ENCODE data around the gene IFIT3. TPM values are rescaled to one million over a fixed set of nuclear protein-coding genes. Genes with fewer than 3 reads are reported as not detected.
"Not testable (repeated sequence)": the region's sequence is repeated elsewhere in the genome, so short reads cannot be mapped to it uniquely, and the experiment has no call there.

The IFIT3 gene
- total RNA-seq, 1 donor from 2014 or later = 6.8 TPM

- not testable (repeated sequence) for DNase-seq (ENCODE audit: low spot score)
Measured at GRCh38 chr10:89350631-89351315, 23.0 kb downstream of the IFIT3 start.

DNA sequence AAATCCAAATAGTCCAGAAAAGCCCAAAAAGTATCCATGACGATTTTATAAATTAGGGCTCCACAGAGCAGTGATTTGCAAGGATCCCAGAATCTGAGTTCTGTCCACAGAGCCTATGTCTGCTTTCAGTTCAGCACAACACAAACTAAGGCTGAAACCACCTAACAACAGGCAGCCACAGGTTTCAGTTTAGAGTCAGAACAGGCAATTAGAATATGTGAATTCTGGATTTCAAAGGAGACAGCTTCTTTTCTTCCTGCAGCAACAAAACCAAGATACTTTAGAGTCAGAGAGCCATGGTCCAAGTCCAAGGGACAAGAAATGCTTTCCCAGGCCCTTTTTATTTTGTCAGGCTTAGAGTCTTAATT is 23.6 kb downstream of the IFIT3 start:
- intact Hi-C loops (cut with DNase I) = loop anchor here (1.0 to 5.0 kb wide), 2 partner anchors 23 to 74 kb away; no protein-coding TSS in a partner anchor
- DNase-seq (ENCODE audit: low spot score) = no peak

More at GRCh38 chr10:89350631-89351315, 23.0 kb downstream of the IFIT3 start:
- intact Hi-C loops (cut with DNase I) = loop anchor here (1.0 to 5.0 kb wide), 2 partner anchors 24 to 73 kb away; no protein-coding TSS in a partner anchor

- DNase-seq (ENCODE audit: low spot score) = no peak
- intact Hi-C loops (cut with DNase I) = loop anchor here (1.0 to 5.0 kb wide), 2 partner anchors 22 to 75 kb away; no protein-coding TSS in a partner anchor
Measured at GRCh38 chr10:89351780-89352597, 24.2 kb downstream of the IFIT3 start.

- intact Hi-C loops (cut with DNase I) = loop anchor here (5.0 kb wide), 1 partner anchor 76 kb away; no protein-coding TSS in a partner anchor
- DNase-seq (ENCODE audit: low spot score) = no peak
Measured at GRCh38 chr10:89352802-89353201, 25.0 kb downstream of the IFIT3 start.

DNA sequence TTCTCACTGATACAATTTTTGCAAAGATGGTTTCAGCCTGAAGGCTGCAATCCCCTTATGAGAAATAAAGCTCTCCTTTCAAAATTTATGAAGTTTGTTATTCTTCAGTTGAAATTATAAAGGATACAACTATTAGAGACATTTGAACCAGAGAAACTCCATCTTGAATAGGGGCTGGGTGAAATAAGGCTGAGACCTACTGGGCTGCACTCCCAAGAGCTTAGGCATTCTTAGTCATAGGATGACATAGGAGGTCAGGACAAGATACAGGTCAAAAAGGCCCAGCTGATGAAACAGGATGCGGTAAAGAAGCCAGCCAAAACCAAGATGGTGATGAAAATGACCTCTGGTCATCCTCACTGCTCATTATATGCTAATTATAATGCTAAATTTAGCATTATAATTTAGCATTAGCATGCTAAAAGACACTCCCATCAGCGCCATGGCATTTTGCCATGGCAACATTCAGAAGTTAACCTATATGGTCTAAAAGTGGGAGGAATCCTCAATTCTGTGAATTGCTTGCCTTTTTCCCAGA is 27.7 kb downstream of the IFIT3 start:
- DNase-seq (ENCODE audit: low spot score) = no peak
- intact Hi-C loops (cut with DNase I) = no loop called here

DNA sequence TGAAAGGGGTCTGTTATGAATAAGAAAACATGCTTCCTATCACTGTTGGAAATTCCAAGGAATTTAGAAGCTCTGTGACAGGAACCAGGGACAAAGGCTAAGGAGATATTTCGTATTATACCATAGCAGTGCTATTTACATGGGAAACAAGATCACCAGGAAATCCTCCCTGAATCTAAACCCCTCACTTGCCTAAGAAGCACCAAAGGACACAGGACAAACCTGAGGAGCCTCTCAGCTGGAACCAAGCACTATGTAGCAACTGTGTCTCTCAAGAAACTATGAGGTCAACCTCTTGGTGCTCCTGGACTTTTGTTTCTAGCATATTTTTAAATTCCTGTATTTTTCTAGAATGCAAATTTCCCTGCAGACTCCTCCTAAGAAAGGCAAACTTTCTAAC is 29.3 kb downstream of the IFIT3 start:
- no peak for DNase-seq (ENCODE audit: low spot score)
- intact Hi-C loops (cut with DNase I) = no loop called here

DNA sequence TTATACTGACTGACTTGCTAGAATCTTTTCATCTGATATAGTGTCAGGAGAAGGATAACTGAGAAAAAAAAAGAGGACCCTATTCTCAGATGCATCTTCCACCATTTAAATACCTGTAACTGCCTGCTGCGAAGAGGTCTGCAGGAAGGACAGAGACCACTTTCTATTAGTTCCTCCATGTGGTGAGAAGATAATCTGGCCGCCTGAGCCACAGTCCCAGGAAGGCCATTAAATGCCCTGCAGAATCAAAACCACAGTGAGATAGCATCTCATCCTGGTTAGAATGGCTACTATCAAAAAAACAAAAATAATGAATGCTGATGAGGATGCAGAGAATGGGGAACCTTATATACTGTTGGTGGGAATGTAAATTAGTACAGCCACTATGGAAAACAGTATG is 30.2 kb downstream of the IFIT3 start:
- intact Hi-C loops (cut with DNase I) = no loop called here
- DNase-seq (ENCODE audit: low spot score) = no peak

- no peak for DNase-seq (ENCODE audit: low spot score)
- intact Hi-C loops (cut with DNase I) = no loop called here
Measured at GRCh38 chr10:89360157-89360556, 32.4 kb downstream of the IFIT3 start.

DNA sequence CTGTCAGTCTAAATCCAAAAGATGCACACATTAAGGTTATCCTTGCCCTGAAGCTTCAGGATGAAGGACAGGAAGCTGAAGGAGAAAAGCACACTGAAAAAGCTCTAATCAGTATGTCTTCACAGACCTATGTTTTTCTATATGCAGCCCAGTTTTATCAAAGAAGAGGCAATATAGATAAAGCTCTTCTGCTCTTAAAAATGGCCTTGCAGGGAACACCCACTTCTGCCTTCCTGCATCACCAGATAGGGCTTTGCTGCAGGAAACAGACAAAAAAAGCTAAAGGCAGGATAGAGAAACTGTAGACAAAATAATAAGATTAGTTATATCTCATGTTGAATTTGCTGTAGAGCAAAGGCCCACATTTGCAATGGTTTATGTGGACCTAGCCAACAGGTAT is 35.1 kb downstream of the IFIT3 start:
- intact Hi-C loops (cut with DNase I) = no loop called here
- DNase-seq (ENCODE audit: low spot score) = no peak

DNA sequence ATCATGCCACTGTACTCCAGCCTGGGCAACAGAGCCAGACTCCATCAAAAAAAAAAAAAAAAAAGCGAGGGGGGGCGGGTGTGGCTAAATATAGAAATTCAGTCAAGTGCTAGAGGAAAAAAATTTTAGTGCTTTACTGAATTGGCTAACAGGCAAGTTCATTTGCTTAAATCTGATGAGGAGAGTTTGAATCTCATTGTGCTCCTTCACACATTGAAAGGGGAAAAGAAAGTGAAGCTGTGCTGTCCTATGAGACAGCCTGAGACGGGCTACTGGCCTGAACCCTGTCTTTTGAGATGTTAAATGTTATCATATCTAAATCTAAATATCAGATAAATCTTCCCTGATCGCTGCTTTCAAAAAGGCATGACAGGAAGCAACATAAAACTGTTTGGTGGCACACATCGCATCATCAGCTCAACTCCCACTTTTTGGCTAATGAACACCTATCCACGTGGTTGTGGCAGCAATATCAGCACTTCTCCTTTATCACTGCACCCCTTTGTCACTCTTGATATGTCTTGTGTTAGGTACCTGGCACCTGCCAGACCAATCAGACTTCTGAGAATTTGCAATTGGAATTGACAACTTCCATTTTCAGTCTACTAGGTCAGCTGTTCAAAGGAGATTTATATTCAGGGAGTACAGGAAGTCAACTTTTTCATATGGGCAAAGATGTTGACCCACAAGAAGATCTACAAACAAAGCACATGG is 36.1 kb downstream of the IFIT3 start:
- DNase-seq (ENCODE audit: low spot score) = no peak
- intact Hi-C loops (cut with DNase I) = no loop called here

- intact Hi-C loops (cut with DNase I) = no loop called here
- DNase-seq (ENCODE audit: low spot score) = no peak
Measured at GRCh38 chr10:89364531-89364930, 36.7 kb downstream of the IFIT3 start.

- intact Hi-C loops (cut with DNase I) = no loop called here
- no peak for DNase-seq (ENCODE audit: low spot score)
Measured at GRCh38 chr10:89367529-89367928, 39.7 kb downstream of the IFIT3 start.

DNA sequence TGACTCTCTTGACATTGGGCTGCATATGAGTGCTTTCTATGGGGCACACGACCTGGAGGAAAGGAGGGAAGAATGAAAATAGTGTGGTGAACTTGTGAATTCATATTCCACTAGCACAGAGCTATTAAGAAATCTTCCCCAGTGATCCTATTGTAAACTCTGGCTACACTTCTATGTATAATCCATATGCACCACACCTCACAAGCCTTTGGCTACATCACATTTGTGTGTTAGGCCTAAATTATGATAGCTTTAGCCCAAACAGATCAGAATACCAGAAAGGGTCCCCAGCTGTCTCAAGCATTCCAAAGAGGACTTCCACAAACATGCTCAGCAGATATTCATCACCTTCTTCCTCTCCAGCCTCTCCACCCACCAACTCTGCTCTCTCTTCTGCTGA is 40.3 kb downstream of the IFIT3 start:
- DNase-seq (ENCODE audit: low spot score) = no peak
- intact Hi-C loops (cut with DNase I) = no loop called here

- intact Hi-C loops (cut with DNase I) = no loop called here
Measured at GRCh38 chr10:89369156-89370105, 41.6 kb downstream of the IFIT3 start.

DNA sequence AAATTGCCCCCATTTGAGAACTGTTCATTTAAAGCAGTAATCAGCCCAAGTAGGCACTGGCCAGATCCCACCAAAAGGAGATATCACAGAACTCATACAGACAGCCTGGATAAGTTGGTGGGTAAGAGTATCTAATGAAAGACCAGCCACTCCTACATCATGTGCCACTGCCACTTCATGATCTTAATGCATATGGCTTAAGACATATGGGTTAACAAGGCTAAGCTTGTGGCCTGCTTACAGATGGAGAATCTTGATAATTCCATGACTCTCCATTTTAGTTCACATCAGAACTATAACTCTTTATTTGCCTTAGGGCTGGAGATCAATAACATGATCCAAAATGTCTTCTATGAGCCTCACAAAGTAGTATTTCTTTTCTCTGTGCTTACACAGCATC is 43.3 kb downstream of the IFIT3 start:
- no peak for DNase-seq (ENCODE audit: low spot score)
- intact Hi-C loops (cut with DNase I) = no loop called here

More at GRCh38 chr10:89369156-89370105, 41.6 kb downstream of the IFIT3 start:
- no peak for DNase-seq (ENCODE audit: low spot score)

DNA sequence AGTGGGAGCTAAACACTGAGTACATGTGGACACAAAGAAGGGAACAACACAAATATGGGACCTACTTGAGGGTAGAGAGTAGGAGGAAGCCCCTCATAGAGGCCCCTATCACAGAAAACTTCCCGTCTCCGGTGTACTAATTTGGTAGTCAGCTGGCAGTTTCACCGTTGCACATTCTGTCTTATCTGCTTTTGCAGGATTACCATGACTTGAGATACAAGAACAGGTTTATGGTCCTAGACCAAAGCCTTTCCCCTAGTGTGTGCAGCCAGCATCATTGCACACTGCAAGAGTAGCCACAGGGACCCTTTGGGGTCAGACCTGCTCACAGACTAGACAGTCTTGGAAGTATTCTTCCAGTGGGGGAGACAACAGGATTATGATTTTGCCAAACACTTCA is 44.2 kb downstream of the IFIT3 start:
- DNase-seq (ENCODE audit: low spot score) = no peak
- intact Hi-C loops (cut with DNase I) = no loop called here

DNA sequence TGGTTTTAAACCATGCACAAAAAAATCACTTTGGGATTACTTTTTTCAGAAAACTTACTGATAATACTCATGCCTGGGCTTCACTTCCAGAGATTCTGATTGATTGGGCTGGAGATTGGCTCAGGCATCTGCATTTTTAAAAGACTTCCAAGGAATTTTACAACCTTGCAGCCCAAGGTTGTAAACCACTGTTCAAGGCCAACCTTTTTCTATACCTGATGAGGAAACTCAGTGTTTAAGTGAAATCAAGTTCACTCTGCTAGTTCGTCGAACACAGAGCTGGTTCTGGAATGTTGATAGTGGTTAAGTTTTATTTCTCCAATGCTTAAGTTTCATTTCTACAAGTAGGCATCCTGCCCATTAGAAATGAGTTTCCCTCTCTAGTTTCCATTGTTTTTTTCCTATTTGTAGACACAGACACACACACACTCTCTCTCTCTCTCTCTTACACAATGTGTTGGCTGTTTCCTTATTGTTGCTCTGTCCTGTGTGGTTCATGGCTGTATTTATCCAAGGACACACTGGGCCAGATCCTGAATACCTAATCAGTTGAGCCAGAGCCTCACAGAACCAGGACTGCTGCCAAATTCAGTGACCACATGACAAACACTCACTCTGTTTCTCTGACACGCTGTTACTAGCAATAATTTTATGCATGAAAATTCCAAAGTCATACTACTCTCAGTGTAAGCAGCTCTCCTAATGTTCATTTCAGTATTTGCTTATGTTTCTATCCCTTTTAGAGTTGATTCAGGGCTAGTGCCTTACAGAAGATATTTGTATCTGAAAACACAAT is 46.3 kb downstream of the IFIT3 start:
- intact Hi-C loops (cut with DNase I) = loop anchor here (1.0 kb wide), 2 partner anchors 18 to 23 kb away; partner anchors contain the start of gene IFIT1
- peak; percentile 83 for DNase-seq (ENCODE audit: low spot score)

GRCh38 chr10:89374713-89375141 is 46.9 kb downstream of the IFIT3 start:
- intact Hi-C loops (cut with DNase I) = loop anchor here (1.0 kb wide), 2 partner anchors 18 to 23 kb away; partner anchors contain the start of gene IFIT1
- DNase-seq (ENCODE audit: low spot score) = no peak

Measured in cardiac septum (tissue), 1 donor.